GM19023 (cell line): ENCODE data around the gene NUDT7.

ENCODE experiments used
- ATAC-seq: cut with Tn5 transposase; IDR thresholded peaks from one replicate; pipeline ENCODE4 v1.9.1; 2021; ENCODE audit warnings: mild to moderate bottlenecking, moderate library complexity; ENCODE audit not compliant: unreplicated experiment

NUDT7 gene

DNA sequence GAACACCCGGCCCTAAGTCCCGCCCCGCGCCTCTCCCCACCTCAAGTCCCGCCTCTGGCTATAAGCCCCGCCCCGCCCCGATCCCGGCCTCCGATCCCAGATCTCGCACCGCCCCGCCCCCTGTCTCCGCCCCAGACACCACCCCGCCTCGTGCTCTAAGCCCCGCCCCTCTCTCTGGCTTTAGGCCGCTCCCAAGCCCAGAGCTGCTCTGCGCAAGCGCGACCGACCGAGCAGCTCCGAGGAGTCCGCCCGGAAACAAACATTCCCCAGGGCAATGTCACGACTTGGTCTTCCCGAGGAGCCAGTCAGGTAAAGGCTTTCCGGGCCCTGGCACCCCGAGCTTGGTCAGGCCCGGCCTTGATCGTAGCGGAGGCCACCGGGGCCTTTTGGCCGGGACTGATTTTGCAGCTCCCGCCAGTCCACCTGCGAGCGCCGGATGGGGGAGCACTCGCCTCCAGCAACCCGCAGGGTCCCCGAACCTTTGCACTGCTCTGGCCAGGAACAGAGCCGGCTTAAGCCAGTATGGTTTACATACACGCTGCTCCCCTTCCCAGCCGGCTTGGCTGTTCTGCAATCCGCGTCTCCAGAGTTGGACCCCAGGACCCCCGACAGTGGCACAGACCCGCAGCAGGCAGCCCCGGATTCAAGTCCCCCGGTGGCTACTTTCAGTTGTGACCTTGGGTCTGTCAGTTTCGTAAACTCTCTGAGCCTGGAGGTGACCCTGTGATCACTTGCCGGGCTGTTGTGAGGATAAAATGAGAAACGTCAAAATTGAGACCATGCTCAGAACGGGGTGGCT is at the start of gene NUDT7:
Gene NUDT7 (plus strand): TSS at position 206 of the 799 bp plus-strand sequence. CDS start 69 bp downstream, at position 275.
- peak; percentile 86 for ATAC-seq

DNA sequence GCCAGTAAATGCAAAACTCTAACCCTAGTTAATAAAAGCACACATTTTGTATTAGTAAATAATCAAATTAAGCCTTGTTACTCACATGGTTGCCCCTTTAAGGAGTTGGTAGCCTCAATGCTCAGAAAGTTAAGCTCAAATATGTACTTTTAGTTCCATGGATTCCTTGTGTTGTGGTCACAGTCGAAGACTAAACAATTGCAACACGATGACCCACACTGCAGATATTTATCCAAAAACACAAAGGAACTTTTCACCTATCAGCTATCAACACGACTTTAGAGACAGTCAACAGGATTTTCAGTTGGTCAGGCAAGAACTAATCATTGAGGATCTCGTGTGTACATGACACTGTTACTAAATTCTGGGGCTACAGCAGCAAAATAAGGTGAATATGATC is 47.4 kb upstream of the NUDT7 start:
- ATAC-seq, result no peak

DNA sequence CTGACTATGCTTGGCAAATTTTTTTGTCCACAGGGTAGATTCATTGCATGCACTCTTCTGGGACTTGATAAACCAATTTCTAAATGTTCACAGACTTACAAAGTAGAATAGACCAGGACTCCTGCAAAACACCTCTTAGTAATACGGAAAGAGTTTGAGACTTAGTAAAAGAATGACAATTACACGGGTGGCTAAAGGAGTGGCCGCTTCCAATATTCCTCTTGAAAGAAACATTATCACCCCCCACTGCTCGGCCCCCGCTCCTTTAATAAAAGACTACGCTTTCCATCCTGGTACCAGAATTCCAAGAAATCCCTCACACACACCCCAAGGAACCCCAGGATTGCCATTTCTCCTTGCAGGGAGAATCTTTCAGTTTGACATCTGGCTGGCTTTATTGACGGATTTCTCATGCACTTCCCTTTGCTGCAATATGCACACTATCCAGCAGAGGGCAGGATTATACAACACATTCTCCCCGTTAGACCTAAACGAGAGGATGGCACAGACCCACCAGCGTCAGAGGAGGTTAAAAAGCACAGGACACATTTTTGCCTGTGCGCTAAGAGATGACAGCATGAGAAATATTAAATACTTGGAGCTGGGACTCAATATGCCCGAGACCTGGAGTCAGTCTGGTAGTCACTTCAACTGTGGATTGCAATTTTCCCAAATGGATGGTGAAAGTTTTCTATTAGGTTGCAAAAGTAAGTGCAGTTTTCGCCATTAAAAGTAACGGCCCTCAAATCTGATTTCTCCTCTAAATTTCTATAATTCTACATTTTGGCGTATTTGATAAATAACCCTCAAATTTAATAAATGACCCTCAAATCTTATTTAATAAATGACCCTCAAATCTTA is 46.6 kb upstream of the NUDT7 start:
- ATAC-seq, result no peak

DNA sequence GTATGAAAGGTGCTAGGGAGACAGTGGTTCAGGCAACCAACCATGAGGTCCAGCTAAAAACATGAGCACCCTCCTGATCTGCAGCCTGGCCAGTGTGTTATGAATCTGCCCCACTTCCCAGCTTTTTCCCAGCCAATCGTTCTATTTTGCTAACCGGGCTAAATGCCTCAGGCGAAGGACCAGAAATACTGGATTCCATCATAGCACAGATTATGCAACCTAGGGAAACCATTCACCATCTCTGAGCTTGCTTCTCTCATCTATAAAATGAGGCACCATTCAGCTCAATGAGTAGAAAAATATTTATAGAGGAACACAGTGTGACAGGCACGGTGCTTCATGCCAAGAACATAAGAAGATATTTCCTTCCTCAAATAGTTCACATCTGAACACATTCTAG is 45.2 kb upstream of the NUDT7 start:
- no peak for ATAC-seq

DNA sequence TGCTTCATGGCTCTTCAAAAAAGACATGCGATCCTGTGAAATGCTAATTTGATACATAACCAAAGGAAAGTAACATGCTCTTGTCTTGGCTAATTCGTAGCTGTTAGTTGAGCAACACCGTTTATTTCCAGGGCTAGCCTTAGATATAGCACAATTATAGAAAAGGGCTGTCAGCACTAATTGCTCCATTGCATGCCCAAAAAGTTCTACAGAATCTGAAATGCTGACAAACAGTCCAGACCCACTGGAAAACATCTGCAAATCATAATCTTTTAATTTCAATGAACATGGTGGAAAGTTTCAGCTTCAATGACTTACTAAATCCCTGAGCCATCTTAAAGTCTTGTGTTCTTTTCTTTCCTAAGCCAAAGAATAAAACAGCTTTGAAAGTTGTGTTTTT is 42.9 kb upstream of the NUDT7 start:
- ATAC-seq, result no peak

DNA sequence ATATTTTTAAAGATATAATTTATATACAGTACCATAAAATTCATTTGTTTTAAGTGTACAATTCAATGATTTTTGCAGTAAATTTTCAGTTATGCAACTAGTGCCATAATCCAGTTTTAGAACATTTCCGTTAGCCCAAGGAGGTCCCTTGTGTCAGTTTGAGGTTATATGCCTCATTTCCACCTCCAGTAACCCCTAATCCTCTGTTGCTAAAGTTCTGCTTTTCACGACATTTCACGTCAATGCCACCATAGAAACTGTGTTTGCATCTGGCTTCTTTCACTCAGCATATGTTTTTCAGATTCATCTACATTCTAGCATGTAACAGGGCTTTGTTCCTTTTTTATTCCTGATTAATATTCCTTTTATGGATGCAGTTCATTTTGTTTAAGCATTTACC is 42.4 kb upstream of the NUDT7 start:
- no peak for ATAC-seq

DNA sequence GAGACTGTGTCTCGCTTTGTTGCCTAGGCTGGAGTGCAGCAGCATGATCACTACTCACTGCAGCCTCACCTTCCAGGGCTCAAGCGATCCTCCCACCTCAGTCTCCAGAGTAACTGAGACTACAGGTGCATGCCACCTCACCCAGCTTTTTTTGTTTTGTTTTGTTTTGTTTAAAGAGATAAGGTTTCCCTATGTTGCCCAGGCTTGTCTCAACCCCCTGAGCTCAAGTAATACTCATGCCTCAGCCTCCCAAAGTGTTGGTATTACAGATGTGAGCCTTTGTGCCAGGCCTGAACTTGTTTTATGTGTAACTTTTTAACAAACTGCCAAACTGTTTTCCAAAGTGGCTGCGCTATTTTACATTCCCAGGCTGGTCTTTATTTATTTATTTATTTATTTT is 41.8 kb upstream of the NUDT7 start:
- no peak for ATAC-seq

DNA sequence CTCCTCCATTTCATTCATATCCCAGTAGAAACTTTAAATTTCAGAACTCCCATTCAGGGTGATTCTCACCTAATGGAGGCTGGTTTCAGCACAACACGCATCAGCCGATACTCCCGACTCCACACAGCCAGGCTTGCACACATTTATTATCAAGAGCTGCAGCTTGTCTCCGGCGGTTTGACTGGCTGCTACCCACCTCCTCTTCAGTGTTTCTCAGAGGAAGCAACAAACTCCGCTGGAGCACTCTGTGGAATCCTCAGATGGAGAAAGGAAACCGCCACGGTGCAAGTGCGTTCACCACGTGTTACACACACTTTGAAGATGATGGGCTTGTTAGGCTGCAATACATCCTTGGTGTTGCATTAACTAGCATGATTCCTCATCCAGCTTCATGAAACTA is 39.7 kb upstream of the NUDT7 start:
- ATAC-seq, result no peak

DNA sequence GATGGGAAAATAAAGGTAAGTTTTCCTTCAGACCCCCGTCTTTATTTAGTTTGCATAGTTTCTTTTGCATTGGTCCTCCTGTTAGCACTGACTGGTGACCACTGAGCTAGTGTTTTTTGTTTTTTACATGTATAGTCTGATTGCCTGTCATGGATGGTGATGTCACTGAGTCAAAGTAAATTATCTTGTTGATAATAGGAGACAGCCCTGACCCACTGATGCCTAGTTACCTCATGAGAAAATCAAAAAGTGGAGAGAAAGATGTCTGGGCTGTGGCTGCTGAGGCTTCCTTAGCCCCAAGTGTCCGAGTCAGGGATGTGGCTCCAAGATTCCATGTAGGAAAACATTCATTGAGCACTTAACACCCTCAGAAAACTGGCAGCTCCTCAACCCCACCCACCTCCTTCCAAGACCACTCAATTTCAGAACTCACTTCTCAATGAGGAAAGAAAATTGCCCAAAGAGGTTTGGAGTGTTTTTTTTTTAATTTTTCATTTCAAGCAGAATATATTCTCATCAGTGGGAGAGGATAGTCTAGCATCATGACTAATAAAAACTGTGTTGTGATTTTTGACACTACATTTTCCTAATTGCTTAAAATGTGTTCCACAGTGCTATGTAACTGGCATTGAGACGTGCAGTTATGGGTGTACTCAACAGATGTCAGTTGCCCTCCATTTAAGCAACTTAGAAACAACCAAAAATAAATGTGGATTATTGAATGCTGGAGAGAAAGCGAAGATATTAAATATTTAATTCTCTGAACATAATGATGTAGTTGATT is 38.7 kb upstream of the NUDT7 start:
- no peak for ATAC-seq

DNA sequence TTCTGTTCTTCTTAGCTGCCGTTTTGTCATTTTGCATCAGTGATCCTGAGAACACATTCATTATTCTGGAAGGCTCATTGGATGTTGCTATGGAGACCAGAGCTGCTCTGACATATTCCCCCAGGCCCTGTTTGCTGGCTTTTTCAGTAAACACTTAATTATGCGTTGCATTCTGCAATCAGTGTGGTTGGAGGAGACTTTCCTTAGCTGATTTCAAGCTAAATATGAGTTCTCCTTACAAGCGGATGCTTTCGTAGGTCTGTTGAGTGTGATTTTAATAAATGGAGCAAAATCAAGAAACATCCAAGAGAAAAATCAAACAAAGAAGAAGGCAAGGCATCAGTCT is 38.2 kb upstream of the NUDT7 start:
- ATAC-seq, result no peak

DNA sequence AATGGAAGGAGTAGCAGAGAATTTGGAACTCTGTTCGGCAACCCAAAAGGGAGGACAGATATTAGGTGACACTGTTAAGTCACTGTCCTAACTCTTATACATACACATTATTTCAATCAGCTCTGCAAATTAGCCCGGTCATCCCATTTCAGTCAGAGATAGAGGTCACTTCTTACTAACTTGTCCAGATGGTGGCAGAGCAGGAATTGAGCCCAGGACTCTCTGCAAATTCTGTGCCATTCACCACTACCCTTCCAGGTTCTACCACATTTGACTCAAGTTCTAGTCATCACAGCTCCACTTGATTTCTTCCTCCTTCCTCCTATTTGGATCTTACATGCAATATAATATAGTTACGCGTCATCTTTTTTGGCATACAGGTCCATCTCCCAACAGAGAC is 35.9 kb upstream of the NUDT7 start:
- no peak for ATAC-seq

DNA sequence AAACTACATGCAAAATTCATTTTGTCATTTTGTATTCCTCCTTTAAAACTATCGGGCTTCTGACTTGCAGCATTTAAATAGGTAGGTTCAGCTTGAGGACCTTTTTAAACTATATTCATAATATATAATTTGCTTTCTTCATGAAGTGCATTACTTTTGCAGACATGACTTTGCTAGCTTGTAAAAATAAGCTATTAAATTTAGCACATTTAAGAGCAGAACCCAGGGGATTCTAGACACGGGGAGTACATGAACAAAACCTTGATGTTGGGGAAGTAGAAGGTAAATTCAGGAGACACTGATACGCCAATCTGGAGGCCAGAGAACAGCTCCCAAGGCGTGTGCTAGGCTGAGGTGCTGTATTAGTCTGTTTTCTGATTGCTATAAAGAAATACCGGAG is 32.3 kb upstream of the NUDT7 start:
- no peak for ATAC-seq

DNA sequence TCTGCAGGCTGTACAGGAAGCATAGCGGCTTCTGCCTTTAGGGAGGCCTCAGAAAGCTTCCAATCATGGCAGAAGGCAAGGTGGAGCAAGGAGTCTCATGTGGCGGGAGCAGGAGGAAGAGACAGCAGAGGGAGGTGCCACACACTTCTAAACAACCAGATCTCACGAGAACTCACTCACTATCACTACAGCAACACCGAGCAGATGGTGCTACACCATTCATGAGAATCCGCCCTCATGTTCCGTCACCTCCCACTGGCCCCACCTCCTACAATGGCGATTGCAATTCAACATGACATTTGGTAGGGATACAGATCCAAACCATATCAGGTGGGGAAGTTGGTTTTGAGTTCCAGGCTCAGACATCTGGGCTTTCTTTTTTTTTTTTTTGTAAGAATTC is 31.9 kb upstream of the NUDT7 start:
- no peak for ATAC-seq

DNA sequence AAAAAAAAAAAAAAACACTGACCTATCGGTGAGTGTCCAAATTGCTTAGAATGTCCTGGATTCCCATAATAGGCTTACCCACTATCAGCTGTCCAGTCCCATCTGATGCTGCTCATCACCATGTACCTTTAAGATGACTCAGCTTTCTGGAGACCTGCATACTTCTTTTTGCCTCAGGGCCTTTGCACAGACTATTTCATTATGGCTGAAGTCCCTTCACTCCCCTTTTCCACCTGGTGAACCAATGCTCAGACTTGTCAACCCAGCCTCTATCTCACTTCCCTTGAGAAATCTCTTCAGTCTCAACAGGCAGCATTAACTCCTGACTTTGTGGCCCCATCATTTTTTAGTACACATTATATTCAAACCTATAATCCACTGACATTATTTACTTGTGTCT is 29.7 kb upstream of the NUDT7 start:
- no peak for ATAC-seq

DNA sequence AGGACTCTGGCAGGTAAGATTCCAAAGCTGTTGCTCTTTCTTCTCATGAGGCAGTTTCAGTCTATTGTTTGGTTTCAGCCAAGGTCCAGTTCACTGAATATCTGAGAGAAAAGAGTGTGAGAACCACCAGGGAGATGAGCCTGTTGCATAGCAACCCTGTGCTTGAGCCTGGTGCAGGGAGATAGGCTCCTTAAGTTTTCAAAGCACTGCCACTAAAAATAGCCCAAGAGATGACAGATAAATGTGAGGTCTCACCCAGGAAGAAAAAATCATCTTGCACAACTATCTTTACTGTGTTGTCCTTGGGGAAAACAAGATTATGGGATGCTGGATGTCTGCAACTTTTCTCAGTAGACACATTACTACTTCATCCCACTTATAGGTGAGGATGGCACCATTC is 26.2 kb upstream of the NUDT7 start:
- no peak for ATAC-seq

DNA sequence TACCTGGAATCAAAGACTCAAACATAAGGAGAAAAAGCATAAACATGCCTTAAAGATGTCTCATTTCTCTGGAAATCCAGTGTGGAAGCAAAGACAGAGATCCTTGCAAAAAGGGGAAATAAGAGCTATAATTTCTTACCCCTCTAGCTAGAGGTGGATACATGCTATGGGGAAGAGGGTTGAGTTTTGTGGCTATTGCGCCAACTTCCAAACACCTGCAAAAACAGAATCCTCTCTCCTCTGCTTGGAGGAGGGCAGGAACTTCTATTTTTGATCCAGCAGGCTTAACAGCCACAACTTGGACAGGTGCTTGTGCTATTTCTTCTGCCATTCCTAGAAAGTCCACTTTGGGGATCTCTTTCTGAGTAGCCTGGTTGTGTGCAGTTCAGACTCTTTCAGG is 21.5 kb upstream of the NUDT7 start:
- no peak for ATAC-seq

DNA sequence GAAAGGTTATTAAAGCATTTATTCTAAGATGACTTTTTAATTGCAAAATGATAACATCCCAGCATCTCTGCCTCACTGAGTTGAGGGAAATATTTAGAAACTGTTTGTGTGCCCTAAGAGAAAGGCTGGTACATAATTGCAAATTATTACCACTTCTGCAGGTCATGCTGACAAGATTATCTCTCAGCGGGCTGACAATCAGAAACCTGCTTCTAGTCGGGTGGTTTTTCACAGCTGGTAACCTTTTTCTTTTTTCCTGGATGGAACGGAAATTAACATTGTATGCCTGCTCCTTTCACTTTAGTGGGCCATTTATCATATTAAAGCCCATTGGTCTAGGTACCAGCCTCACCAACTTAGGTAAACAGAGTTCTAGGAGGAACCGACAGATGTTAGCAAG is 17.0 kb upstream of the NUDT7 start:
- no peak for ATAC-seq

DNA sequence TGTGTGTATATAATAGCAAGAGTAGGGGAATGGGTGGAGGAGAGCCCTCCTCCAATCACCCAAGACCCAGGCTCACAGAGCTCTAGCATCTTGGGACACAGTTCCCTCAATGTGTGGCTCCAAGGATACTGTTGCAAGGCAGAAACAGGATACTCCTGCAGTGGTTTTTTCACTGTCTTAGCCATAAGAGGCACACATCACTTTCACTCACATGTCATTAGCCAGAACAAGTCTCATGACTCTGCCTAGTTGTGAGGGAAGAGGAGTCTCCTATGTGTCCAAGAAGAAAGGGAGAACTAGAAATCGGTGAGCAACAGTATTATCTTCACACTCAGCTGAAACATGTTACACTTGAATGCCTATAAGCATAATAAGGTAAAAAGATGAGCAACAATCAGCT is 11.1 kb upstream of the NUDT7 start:
- ATAC-seq, result no peak

DNA sequence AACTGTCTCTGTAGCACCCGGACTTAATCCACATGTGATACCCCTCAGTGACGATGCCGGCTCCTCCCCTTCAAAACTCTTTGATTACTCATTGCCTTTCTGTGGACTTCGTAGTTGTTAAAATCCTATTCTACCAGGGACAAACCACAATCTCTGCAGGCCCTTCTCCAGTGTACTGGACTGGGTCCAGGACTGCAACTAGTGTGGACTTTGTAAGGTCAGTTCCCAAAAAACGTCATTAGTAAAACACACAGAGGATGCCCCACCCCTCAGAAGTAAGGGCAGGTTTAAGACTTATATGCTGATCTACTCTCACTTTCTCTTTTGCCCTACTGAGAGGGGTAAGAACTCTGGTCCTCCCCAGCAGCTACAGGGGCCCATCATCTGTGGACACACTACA is 10.5 kb upstream of the NUDT7 start:
- no peak for ATAC-seq

DNA sequence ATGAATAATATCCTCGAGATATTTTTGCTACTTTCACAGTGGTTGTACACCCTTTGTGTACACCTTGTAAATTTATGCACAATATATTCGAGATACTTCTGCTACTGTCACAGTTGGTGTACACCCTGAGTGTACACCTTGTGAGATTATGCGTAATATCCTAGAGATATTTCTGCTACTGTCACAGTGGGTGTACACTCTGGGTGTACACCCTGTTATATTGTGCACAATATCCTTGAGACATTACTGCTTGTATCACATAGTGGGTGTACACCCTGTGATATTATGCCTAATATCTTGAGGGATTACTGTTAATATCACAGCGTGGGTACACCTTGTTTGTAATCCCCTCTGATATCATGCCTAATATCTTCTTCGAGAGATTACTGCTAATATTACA is 7.2 kb upstream of the NUDT7 start:
- ATAC-seq, result no peak

DNA sequence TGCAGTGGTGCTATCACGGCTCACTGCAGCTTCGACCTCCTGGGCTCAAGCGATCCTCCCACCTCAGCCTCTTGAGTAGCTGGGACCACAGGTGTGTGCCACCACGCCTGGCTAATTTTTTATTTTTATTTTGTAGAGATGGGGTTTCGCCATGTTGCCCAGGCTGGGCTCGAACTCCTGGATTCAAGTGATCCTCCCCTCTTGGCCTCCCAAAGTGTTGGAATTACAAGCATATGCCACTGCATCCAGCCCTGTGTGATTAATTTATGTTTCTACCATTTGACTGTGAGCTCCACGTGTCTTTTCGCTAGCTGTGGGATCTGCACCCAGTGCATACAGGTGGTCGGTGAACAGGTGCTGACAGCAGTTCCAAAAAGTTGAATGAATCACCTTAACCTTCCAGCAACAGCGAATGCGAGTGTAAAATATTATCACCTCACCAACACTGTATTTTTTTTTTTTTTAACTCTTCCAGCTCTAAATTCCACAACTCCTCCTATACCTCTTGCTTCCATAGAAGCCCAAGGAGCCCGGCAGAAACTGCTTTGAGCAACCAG is 484 bp upstream of the NUDT7 start:
- peak; percentile 20 for ATAC-seq
